Ishikawa (cell line): ENCODE results near the gene GAB1.

Experiments used
- CEBPB ChIP-seq: IDR thresholded peaks from 2 replicates; pipeline ENCODE4 v1.6.1; 2012
- CREB1 ChIP-seq: IDR thresholded peaks from 2 replicates; pipeline ENCODE4 v1.6.1; 2012; ENCODE audit warnings: low read depth
- EGR1 ChIP-seq: IDR thresholded peaks from 2 replicates; pipeline ENCODE4 v1.6.1; 2012
- EP300 ChIP-seq: IDR thresholded peaks from 2 replicates; pipeline ENCODE4 v1.6.1; 2012; ENCODE audit warnings: borderline replicate concordance
- FOXM1 ChIP-seq: IDR thresholded peaks from 2 replicates; pipeline ENCODE4 v1.6.1; 2012; ENCODE audit warnings: low read depth, borderline replicate concordance
- NFIC ChIP-seq: IDR thresholded peaks from 2 replicates; pipeline ENCODE4 v1.6.1; 2012
- RAD21 ChIP-seq: IDR thresholded peaks from 2 replicates; pipeline ENCODE4 v1.6.1; 2012; ENCODE audit warnings: low read depth
- TAF1 ChIP-seq: IDR thresholded peaks from 2 replicates; pipeline ENCODE4 v1.6.1; 2012; ENCODE audit warnings: low read depth, mild to moderate bottlenecking
- TCF12 ChIP-seq: IDR thresholded peaks from 2 replicates; pipeline ENCODE4 v1.6.1; 2012; ENCODE audit warnings: low read depth
- TEAD4 ChIP-seq: IDR thresholded peaks from 2 replicates; pipeline ENCODE4 v1.6.1; 2012
- YY1 ChIP-seq: IDR thresholded peaks from 2 replicates; pipeline ENCODE4 v1.6.1; 2012; ENCODE audit warnings: low read depth
- ZBTB7A ChIP-seq: IDR thresholded peaks from 2 replicates; pipeline ENCODE4 v1.6.1; 2012; ENCODE audit warnings: low read depth
- TF ChIP-seq, protein P1 (sequence below): IDR thresholded peaks from 2 replicates; pipeline ENCODE4 v1.6.1; 2012
- TF ChIP-seq, protein P2 (sequence below): IDR thresholded peaks from 2 replicates; pipeline ENCODE4 v1.6.1; 2012; ENCODE audit warnings: low read depth, mild to moderate bottlenecking
- TF ChIP-seq, protein P3 (sequence below): IDR thresholded peaks from 2 replicates; pipeline ENCODE4 v1.6.1; 2012

The GAB1 gene

DNA sequence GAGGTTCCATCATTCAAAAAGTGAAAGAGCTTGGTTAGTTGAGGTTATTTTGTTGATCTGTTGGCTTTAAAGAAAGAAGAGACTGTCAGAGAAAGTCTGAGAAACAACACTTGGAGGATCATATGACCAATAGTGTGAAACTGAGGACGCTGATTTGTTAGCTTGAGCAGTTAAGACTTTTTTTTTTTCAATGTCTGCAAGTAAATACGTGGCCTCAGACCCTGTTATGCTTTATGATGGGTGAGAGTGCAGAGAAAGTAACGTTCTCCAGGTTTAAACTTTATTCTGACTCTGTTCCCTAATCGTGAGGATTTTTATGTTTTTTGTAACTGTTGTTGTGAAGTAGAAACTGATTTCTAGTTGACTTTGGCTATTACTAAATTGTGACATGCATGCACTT is 45.9 kb downstream of the GAB1 start:
- no peak for TF ChIP-seq CEBPB
- no peak for TF ChIP-seq CREB1
- TF ChIP-seq EGR1 = no peak
- TF ChIP-seq NFIC = no peak
- TF ChIP-seq EP300 = no peak
- TF ChIP-seq, protein P1, sequence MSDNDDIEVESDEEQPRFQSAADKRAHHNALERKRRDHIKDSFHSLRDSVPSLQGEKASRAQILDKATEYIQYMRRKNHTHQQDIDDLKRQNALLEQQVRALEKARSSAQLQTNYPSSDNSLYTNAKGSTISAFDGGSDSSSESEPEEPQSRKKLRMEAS = no peak
- no peak for TF ChIP-seq TAF1
- TF ChIP-seq, protein P2, sequence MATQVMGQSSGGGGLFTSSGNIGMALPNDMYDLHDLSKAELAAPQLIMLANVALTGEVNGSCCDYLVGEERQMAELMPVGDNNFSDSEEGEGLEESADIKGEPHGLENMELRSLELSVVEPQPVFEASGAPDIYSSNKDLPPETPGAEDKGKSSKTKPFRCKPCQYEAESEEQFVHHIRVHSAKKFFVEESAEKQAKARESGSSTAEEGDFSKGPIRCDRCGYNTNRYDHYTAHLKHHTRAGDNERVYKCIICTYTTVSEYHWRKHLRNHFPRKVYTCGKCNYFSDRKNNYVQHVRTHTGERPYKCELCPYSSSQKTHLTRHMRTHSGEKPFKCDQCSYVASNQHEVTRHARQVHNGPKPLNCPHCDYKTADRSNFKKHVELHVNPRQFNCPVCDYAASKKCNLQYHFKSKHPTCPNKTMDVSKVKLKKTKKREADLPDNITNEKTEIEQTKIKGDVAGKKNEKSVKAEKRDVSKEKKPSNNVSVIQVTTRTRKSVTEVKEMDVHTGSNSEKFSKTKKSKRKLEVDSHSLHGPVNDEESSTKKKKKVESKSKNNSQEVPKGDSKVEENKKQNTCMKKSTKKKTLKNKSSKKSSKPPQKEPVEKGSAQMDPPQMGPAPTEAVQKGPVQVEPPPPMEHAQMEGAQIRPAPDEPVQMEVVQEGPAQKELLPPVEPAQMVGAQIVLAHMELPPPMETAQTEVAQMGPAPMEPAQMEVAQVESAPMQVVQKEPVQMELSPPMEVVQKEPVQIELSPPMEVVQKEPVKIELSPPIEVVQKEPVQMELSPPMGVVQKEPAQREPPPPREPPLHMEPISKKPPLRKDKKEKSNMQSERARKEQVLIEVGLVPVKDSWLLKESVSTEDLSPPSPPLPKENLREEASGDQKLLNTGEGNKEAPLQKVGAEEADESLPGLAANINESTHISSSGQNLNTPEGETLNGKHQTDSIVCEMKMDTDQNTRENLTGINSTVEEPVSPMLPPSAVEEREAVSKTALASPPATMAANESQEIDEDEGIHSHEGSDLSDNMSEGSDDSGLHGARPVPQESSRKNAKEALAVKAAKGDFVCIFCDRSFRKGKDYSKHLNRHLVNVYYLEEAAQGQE = no peak
- no peak for TF ChIP-seq RAD21
- TF ChIP-seq TCF12 = no peak
- no peak for TF ChIP-seq ZBTB7A
- TF ChIP-seq FOXM1 = no peak
- TF ChIP-seq, protein P3, sequence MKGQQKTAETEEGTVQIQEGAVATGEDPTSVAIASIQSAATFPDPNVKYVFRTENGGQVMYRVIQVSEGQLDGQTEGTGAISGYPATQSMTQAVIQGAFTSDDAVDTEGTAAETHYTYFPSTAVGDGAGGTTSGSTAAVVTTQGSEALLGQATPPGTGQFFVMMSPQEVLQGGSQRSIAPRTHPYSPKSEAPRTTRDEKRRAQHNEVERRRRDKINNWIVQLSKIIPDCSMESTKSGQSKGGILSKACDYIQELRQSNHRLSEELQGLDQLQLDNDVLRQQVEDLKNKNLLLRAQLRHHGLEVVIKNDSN = no peak
- TF ChIP-seq TEAD4 = no peak
- no peak for TF ChIP-seq YY1

DNA sequence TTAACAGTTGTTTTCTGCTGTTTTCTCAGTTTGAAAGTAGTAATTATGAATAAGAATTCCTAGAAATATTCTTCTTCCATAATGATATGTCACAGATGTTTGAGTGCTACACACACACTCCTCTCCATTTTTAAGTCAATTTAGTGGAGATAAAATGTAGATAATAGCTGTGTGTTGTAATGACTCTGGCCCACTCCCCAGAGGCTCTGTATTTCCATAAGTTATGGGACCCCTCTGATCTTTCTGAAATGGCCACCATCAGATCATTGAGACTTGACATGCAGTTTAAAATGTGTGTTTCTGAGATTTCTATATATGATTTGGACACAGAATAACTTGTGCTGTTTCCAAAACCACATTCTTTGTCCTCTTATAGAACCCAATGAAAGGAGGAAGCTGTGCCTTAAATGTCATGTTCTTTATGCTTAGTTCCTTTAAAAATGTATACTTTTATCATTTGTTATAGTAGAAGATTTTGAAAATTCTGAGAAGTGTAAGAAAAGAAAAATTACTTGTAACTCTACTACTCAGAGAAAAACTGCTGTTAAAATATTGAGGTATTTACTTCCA is 46.4 kb downstream of the GAB1 start:
- no peak for TF ChIP-seq CREB1
- no peak for TF ChIP-seq YY1
- TF ChIP-seq, protein P2 = no peak
- TF ChIP-seq EP300 = no peak
- TF ChIP-seq, protein P1 = no peak
- no peak for TF ChIP-seq EGR1
- TF ChIP-seq FOXM1 = no peak
- no peak for TF ChIP-seq TEAD4
- TF ChIP-seq ZBTB7A = no peak
- no peak for TF ChIP-seq RAD21
- TF ChIP-seq, protein P3 = no peak

DNA sequence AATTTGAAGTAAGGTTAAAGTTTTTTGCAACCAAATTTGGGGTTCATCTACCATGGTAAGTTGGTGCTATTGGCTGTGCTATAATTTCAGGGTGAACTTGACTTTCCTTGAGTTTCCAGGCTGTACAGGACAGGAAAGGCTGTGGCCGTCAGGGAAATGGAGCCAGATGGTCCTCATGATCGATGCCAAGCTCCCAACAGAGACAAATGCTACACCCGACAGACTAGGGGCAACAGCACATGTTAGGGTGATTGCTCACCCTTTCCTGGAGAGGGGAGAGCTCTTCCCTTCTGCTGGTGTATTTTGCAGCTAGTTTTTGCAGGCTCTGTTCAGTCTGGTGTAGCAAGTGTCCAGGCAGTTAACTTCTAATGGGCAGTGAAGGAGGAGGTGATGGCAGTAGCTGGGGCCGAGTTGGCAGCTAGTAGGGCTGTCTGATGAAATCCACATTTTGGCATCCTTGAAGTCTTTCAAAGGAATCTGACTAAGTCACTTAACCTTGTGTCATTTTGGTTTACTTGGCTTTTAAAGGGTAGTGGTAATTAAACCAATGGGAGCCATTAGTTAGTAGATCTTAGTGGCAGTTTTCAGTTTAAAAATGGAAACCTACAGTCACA is 47.8 kb downstream of the GAB1 start:
- no peak for TF ChIP-seq TEAD4
- TF ChIP-seq RAD21 = no peak
- no peak for TF ChIP-seq TCF12
- TF ChIP-seq, protein P2 = no peak
- TF ChIP-seq CREB1 = no peak
- no peak for TF ChIP-seq NFIC
- no peak for TF ChIP-seq ZBTB7A
- no peak for TF ChIP-seq EP300
- TF ChIP-seq TAF1 = no peak
- TF ChIP-seq, protein P3 = no peak
- no peak for TF ChIP-seq FOXM1
- no peak for TF ChIP-seq CEBPB
- TF ChIP-seq YY1 = no peak
- TF ChIP-seq EGR1 = no peak

DNA sequence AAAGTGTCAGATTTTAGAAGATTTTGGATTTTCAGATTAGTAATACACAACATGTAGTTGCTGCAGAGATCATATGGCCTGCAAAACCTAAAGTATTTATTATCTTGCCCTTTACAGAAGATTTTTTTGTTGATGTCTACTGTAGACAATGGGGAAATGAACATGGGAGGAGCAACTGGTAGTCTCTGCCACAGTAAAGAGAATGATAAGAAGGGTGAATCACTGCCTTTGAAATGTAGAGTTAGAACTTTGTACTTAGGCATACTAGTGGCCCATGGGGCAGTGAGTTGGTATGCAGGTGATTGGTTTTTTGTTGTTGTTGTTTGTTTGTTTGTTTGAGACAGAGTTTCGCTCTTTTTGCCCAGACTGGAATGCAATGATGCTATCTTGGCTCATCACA is 50.1 kb downstream of the GAB1 start:
- no peak for TF ChIP-seq TAF1
- no peak for TF ChIP-seq CEBPB
- TF ChIP-seq TCF12 = no peak
- no peak for TF ChIP-seq RAD21
- no peak for TF ChIP-seq EP300
- no peak for TF ChIP-seq EGR1
- TF ChIP-seq TEAD4 = no peak
- TF ChIP-seq, protein P1 = no peak
- no peak for TF ChIP-seq NFIC
- TF ChIP-seq, protein P3 = no peak
- TF ChIP-seq ZBTB7A = no peak
